ENCODE results near the gene TMEM184B.
A peak's percentile ranks its signal among the peaks of the same experiment; 100 is the strongest.

Gene TMEM184B

GRCh38 chr22:38305471-38306448, 33.0 kb upstream of the TMEM184B start:
- no peak for DNase-seq

DNA sequence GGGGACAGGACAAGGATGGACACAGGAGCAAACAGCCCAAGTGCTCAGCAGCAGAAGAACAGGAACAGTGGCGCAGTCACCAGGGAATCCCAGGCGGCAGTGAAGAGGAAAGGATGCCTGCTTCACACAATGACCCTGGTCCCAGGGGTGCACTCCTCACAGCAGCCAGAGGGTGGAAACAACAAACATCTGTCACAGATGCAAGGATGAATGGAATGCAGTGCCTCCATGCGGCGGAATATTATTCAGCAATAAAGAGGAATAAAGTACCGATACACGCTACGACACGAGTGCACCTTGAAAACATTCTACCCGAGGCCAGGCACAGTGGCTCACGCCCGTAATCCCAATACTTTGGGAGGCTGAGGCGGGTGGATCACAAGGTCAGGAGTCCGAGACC, 31.7 kb upstream of the TMEM184B start:
- DNase-seq, result no peak

DNA sequence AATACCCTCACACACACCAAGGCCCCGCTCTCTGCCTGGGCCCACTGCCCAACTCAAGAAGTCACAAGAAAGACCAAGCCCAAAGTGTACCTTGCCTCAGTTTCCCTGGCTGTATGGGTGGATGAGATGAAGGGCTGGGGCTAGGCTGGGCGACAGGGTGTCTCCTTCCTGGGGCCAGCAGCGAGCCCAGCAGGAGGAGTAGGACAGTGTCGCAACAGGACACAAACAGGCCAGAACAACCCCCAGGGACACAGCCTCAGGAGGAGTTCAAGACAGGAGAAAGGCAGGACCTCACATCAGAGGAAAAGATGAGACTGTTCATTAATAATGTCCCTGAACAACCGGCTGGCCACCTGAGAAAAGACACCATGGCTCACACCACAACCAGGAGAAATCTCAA, 31.2 kb upstream of the TMEM184B start:
- no peak for DNase-seq

- no peak for DNase-seq
Observed at GRCh38 chr22:38302906-38303305, 30.1 kb upstream of the TMEM184B start.

GRCh38 chr22:38300946-38301345, 28.1 kb upstream of the TMEM184B start:
- no peak for DNase-seq

DNA sequence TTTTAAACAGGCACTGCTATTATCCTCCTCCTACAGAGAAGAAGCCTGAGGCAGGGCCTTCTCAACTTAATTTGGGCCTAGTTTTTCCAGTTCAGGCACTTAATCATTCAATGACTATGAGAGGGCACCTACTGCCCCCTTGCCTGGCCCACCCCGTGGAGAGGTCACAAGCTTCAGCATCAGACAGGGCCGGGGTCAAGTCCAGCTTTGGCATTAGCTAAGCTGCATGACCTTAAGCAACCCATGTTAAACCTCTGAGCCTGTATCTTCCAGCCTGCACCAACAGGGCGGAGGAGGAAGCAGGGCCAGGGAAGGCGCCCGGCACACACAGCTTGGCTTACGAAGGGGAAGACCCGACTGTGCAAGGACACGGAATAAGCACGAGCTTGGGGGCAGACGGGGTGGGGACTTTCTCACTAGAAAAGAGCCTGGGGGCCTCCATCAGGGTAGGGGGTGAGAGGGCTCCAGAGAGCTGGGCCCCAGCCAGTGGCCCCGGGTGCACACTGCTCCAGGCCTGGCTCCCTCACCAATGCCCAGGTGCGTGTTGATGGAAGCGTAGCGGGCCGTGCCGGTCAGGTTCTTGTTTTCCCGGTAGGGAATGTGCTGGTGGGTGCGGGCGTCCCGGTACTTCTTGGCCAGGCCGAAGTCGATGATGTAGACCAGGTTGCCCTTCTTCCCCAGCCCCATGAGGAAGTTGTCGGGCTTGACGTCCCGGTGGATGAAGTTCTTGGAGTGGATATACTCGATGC, 27.6 kb upstream of the TMEM184B start:
- DNase-seq, result no peak

GRCh38 chr22:38299770-38300102, 26.9 kb upstream of the TMEM184B start:
- no peak for DNase-seq

- DNase-seq, result peak; percentile 6
Observed at GRCh38 chr22:38298312-38299005, 25.6 kb upstream of the TMEM184B start.

- DNase-seq, result no peak
Observed at GRCh38 chr22:38296372-38296771, 23.6 kb upstream of the TMEM184B start.

GRCh38 chr22:38295863-38296262, 23.1 kb upstream of the TMEM184B start:
- DNase-seq, result no peak

- DNase-seq, result no peak
Observed at GRCh38 chr22:38295339-38295738, 22.5 kb upstream of the TMEM184B start.

DNA sequence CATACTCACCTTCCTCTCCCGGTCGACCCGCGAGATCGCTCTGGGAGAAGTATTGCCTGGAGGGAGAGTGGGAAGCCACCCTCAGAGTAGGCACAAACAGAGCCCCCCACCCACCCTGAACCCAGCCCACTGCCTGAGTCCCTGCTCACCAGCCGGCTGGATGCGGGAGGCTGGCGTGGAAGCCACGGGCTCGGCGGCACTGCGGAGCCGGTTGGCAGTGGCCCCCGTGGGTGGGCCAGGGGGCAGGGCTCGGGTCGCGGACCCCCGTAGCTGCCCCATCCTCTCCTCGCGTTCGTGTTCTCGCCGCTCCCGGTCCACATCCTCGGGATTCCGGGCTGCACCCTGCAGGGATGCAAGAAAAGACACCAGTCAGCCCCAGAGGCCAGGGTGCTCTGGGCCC, 21.4 kb upstream of the TMEM184B start:
- no peak for DNase-seq

- DNase-seq, result no peak
Observed at GRCh38 chr22:38292694-38293093, 19.9 kb upstream of the TMEM184B start.

DNA sequence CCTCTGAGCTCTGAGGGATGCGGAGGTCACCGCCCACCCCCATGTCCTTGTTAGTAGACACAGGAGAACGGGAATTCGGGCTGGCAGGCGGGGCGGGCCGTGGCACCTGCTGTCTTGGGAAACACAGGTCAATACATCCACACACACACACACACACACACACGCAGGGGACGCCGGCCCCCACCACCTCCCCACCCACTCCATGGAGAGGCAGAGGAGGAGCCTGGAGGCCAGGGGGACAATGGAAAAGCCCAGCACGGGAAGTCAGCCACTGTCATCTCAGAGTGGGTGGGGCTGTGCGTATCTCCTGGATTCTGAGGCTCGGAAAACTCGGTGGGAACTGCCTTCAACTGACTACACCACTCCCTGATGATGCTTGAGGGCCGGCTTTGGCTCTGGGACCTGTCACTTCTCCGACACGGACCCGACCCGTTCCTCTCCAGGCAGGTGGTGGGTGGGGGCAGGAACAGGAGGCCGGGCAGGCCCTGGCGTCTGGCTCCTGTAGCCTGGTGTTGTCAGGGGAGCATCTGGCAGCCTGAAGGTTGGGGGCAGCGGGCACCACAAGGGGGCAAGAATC, 18.5 kb upstream of the TMEM184B start:
- no peak for DNase-seq

- DNase-seq, result no peak
Observed at GRCh38 chr22:38290347-38290746, 17.5 kb upstream of the TMEM184B start.

GRCh38 chr22:38289583-38290082, 16.8 kb upstream of the TMEM184B start:
- no peak for DNase-seq

DNA sequence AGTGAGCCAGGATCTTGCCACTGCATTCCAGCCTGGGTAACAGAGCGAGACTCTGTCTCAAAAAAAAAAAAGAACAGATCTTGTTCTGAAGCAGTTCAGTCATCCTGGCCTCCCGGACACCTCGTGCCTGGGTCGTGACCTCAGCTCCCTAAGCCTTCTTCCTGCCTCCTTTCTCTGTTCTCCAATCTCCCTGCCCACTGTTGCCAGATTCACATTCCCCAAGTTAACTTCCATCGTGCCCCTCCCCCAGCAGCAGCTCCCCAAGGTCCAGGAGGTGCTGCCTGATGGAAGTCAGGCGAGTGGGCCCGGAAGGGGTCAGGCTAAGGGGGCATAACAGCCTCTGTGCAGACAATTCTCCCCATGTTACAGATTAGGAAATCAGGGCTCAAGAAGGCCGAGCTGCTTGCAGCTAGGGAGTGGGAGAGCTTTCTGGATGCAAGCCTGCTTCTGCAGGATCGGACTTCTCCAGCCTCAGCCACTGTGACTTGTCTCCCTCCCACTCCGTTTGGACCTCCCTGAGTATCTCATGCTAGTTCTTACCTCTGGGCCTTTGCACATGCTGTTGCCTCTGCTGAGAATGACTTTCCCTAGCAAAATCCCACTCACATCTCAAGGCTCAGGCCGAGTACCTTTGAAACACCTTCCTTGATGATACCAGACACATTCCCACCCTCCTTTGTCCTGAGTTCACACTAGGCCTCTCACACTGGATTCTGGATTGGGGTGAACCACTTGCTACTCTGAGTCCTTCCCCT, 14.3 kb upstream of the TMEM184B start:
- DNase-seq, result no peak

GRCh38 chr22:38285018-38285417, 12.2 kb upstream of the TMEM184B start:
- DNase-seq, result no peak

DNA sequence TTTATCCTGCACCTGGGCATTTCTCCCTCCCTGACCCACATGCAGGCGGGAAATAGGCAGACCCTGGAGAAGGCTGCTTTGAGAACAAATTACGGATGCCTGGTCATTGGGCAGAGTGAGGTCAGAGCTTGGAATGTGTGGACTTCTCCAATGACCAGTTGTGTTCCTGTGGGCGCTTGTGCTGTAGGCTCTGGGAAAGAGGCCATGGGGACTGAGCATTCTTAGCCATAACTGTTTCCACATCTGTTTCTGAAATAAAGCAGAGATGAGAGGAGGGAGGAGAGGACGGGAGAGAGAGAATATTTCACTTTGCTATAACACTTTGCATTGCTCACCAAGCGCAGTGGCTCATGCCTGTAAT, 11.2 kb upstream of the TMEM184B start:
- DNase-seq, result no peak

GRCh38 chr22:38282397-38282796, 9.6 kb upstream of the TMEM184B start:
- DNase-seq, result no peak

GRCh38 chr22:38276166-38276565, 3.4 kb upstream of the TMEM184B start:
- DNase-seq, result no peak

DNA sequence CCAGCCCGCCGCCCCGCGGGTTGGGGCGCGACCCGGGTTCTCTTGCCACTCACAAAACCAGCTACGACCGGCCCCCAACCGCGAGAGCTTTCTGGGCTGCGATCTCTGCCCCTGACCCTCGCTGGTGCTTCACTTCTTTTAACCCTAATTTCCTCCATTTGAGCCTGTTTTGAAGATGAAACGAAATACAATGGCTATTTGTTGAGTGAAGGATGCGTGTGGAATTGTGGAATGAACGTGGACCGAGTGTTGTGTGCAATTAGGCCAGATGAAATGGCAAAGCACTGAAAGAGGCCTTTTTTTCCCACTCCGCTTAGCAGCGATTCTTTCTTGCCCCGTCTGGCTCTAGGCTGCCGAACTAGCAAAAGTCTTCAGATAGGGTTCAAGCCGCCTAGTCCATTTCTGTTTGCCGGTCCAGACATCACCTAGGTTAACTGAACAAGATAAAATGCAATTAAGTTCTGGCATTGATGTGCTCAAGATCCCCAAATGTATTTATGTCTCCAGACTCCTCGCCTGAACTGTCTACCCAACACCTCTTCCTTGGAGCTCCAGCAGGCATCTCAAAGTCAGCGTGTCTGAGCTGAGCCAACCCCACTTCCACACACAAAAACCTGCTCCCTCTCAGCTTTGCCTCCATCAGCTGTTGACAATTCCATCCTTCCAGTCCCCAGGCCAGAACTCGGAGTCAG, 471 bp upstream of the TMEM184B start:
- no peak for DNase-seq
